Ramos (cell line): ENCODE results near the gene LRTM2.

Experiments used
- in situ Hi-C: fragments of 300-500 bp; cut with MboI; formaldehyde crosslinking; loops from one replicate; pipeline ENCODE4 v1.14.3; 2022; ENCODE audit warnings: low sequenced_read_pairs; ENCODE audit not compliant: unreplicated experiment

The LRTM2 gene

GRCh38 chr12:1826867-1827705, 6.7 kb downstream of the LRTM2 start:
- in situ Hi-C loops = no loop called here

GRCh38 chr12:1827826-1828805, 7.8 kb downstream of the LRTM2 start:
- in situ Hi-C loops = no loop called here

- in situ Hi-C loops = no loop called here
Measured at GRCh38 chr12:1828856-1829255, 8.5 kb downstream of the LRTM2 start.

- in situ Hi-C loops = no loop called here
Measured at GRCh38 chr12:1829306-1829900, 9.0 kb downstream of the LRTM2 start.

- in situ Hi-C loops = no loop called here
Measured at GRCh38 chr12:1830401-1830845, 10.1 kb downstream of the LRTM2 start.

GRCh38 chr12:1830981-1831963, 10.9 kb downstream of the LRTM2 start:
- in situ Hi-C loops = no loop called here

GRCh38 chr12:1832801-1833595, 12.6 kb downstream of the LRTM2 start:
- in situ Hi-C loops = no loop called here

- in situ Hi-C loops = no loop called here
Measured at GRCh38 chr12:1833596-1834028, 13.2 kb downstream of the LRTM2 start.

- in situ Hi-C loops = no loop called here
Measured at GRCh38 chr12:1834186-1834925, 14.0 kb downstream of the LRTM2 start.

- in situ Hi-C loops = no loop called here
Measured at GRCh38 chr12:1835211-1836131, 15.1 kb downstream of the LRTM2 start.

GRCh38 chr12:1836241-1836803, 16.0 kb downstream of the LRTM2 start:
- in situ Hi-C loops = no loop called here

- in situ Hi-C loops = no loop called here
Measured at GRCh38 chr12:1836854-1837421, 16.6 kb downstream of the LRTM2 start.

- in situ Hi-C loops = no loop called here
Measured at GRCh38 chr12:1837541-1838204, 17.3 kb downstream of the LRTM2 start.

- in situ Hi-C loops = no loop called here
Measured at GRCh38 chr12:1838205-1838993, 18.0 kb downstream of the LRTM2 start.

GRCh38 chr12:1838994-1839365, 18.6 kb downstream of the LRTM2 start:
- in situ Hi-C loops = no loop called here
